GM19023 (cell line): ENCODE data around the gene SYCE3.
"Not testable (repeated sequence)": the region's sequence is repeated elsewhere in the genome, so short reads cannot be mapped to it uniquely, and the experiment has no call there.

Experiments used
- ATAC-seq: cut with Tn5 transposase; IDR thresholded peaks from one replicate; pipeline ENCODE4 v1.9.1; 2021; ENCODE audit warnings: mild to moderate bottlenecking, moderate library complexity; ENCODE audit not compliant: unreplicated experiment

The SYCE3 gene

DNA sequence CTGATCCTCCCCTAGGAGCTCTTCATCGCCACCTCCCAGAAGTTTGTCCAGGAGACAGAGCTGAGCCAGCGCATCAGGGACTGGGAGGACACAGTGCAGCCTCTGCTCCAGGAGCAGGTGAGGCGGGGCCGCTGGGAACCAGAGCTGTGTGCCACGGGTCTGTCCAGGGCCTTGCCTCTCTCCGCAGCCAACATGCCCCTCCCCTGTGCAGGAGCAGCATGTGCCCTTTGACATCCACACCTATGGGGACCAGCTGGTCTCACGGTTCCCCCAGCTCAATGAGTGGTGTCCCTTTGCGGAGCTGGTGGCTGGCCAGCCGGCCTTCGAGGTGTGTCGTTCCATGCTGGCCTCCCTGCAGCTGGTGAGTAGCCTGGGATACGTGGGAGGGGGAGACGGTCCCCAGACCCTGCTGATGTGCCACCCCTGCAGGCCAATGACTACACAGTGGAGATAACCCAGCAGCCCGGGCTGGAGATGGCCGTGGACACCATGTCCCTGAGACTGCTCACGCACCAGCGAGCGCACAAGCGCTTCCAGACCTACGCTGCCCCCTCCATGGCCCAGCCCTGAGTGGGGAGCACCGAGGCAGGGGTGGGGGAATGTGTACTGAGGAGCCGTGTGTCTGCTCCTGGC, 39.8 kb downstream of the SYCE3 start:
- ATAC-seq: no peak

DNA sequence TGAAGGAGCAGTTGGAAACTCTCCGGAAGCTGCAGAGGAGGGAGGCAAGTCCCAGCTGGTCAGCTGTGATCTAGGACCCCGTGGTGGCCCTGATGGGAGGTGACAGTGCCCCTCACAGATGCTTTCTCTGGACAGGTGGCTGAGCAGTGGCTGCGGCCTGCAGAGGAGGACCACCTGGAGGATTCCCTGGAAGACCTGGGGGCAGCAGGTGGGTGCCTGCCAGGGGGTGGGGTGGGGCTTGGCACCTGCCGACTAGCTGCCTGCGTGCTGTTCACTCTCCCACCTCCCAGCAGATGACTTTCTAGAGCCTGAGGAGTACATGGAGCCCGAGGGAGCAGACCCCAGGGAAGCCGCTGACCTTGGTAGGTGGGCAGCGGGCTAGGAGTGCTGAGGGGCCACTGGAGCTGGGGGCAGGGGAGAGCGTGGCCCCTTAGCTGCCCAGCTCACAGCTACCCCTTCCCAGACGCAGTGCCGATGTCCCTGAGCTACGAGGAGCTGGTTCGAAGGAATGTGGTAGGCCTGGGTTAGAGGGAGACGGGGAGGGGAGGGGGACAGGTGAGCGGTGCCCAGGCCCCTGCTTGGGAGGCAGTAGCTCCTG, 40.4 kb downstream of the SYCE3 start:
- no peak for ATAC-seq

DNA sequence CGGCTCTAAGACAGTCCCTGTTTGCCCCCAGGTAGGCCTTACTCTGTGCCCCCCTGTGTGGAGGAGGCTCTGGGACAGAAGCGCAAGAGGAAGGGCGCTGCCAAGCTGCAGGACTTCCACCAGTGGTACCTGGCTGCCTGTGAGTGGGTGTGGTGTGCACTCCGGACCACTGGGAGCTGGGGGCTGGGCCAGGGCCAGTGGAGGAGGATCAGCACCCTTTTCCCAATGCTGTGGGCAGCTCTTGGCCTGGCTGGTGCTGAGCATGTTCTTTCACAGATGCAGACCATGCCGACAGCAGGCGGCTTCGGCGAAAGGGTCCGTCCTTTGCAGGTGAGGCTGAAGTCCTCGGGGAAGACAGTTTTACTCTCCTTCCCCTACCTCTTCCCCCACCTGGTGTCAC, 41.0 kb downstream of the SYCE3 start:
- no peak for ATAC-seq

DNA sequence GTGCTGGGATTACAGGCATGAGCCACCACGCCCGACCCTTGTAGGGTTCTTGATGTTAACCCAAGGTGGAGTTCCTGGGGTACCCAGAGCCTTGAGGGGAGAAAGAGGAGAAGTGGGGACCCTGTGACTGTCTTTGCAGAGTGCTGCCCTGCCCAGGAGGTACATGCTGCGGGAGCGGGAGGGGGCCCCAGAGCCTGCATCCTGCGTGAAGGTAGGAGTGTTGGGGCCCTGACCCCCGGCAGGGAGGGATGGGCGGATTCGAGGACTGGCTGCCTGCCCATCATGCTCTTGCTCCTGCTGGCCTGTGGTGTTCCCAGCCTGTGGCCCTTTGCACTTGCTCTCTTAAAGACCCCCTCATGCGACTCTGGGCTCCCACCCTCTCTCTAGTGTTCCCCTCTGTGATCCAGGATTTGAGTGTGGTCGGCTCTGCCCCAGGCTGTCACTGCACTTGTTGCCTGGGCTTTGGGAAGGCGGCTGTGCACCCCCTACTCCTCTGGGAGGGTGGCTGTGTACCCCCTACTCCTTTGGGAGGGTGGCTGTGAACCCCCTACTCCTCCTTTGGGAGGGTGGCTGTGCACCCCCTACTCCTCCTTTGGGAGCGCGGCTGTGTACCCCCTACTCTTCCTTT, 41.8 kb downstream of the SYCE3 start:
- no peak for ATAC-seq

DNA sequence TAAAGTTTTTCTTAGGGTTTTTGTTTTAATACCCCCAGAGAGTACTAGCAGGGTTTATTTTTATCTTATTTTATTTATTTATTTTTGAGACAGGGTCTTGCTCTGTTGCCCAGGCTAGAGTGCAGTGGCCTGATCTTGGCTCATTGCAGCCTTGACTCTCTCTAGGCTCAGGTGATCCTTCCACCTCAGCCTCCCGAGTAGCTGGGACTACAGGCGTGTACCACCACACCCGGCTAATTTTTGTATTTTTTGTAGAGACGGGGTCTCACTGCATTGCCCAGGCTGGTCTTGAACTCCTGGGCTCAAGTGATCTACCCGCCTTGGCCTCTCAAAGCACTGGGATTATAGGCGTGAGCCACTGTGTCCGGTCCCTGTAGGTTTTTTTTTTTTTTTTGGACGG, 42.5 kb downstream of the SYCE3 start:
- ATAC-seq: not testable (repeated sequence)

DNA sequence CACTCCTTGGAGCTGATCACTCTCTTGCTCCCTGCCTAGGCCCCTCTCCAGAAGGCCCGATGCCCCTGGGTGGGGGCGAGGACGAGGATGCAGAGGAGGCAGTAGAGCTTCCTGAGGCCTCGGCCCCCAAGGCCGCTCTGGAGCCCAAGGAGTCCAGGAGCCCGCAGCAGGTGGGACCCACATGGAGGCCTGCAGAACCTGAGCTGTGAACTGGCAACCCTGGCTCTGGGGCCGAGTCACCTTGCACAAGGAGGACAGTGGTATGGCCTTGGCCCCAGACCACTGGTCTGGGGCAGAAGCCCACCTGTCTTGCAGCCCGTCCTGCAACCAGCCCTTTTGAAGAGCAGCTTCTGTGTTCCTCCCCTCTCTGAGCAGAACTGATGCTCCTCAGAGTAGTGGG, 43.6 kb downstream of the SYCE3 start:
- no peak for ATAC-seq

DNA sequence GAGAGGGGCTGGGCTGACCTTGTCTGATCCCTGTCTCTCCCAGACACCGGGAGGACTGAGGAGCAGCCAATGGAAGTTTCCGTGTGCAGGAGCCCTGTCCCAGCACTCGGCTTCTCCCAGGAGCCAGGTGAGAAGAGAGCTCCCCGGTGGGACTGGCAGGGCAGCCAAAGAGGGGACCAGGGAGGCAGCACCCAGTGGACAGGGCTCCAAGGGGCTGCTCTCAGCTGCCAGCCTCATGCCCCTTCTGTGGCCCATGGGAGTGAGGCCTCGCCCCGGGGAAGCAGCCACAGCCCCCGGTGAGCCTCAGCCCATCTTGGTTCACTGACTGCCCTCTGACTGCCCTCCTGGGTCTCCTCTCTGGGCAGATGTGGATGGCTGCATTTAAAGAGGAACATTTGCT, 44.1 kb downstream of the SYCE3 start:
- ATAC-seq: no peak

DNA sequence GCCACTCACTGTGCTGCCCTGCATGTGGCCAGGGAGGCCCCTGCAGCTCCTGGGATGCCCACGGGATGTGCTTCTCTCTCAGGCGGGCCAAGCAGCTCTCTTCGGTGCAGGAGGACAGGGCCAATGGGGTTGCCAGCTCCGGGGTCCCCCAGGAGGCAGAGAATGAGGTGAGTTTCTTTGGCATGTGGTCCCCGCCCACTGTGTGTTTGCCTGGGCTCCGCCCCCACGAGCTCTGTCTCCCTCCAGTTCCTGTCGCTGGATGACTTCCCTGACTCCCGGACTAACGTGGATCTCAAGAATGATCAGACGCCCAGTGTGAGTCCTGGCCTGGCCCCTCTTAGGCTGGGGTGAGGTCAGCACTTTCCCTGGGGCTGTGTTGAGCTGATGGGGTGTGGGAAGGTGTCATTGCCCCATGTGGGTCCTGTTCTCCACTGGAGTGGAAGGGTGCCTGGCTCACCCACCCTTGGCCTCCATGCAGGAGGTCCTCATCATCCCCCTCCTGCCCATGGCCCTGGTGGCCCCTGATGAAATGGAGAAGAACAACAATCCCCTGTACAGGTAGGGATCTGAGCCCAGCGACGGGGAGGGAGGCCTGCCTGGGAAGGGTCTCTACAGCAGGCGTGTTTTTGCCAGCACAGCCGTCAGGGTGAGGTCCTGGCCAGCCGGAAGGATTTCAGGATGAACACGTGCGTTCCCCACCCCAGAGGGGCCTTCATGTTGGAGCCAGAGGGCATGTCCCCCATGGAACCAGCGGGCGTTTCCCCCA, 45.0 kb downstream of the SYCE3 start:
- ATAC-seq: no peak

DNA sequence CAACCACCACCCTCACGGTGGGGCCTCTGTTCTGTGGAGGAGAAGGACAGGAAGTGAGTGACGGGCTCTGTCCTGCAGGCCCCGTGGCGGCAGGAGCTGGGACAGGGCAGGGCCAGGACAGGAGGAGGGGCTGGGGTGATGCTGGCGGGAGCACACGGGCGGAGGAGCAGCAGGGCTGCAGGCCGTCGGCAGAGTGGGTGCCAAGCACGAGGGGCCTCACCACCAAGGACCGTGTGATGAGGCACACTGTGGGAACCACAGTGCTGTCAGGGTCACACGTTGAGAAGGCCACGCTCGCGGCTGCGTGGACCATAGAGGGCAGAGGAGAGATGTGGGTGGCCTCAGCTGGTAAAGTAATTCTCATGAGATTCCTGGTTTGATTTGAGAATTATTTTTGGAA, 45.8 kb downstream of the SYCE3 start:
- no peak for ATAC-seq

DNA sequence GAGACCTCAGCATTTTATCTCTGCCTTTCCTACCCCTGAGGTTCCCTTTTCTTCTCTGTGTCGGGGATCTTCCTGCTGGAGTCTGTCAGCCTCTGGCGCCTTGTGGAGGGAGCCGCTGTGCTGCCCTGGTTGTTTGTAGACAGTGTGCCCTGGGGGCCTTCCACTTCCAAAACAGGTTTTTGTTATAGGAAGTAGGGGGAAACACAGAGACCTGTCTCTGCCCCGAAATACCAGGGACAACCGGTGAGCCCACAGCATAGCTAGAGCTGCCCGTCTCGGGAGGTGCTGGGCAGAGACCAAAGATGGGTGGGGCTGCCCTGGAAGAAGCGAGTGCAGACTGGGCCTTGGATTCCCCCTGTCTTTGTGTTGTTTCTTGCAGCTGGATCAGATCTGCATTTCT, 46.7 kb downstream of the SYCE3 start:
- ATAC-seq: no peak

DNA sequence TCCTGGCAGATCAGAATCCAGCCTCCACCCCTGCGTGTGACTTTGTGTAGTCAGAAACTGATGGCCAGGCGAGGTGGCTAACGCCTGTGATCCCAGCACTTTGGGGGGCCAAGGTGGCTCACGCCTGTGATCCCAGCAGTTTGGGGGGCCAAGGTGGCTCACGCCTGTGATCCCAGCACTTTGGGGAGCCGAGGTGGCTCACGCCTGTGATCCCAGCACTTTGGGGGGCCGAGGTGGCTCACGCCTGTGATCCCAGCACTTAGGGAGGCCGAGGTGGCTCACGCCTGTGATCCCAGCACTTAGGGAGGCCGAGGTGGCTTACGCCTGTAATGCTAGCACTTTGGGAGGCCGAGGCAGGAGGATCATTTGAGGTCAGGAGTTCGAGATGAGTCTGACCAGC, 49.5 kb downstream of the SYCE3 start:
- ATAC-seq: no peak

DNA sequence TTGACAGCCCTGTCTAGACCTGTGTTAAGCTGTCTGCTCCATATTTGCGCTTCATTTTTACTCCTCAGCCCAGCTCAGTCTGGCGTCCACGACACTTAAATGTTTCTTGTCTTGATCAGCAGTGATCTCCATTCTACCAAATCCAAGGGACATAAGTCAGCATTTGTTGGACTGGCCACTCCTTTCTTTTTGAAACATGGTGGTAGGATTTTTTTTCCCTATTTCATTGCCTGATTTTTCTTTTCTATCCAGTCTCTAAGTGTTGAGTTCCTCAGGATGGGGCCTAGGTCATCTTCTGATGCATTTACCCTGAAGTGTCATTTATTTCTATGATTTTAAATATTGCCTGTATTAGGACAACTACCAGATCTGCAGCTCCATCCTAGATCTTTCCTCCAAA, 53.8 kb downstream of the SYCE3 start:
- no peak for ATAC-seq

DNA sequence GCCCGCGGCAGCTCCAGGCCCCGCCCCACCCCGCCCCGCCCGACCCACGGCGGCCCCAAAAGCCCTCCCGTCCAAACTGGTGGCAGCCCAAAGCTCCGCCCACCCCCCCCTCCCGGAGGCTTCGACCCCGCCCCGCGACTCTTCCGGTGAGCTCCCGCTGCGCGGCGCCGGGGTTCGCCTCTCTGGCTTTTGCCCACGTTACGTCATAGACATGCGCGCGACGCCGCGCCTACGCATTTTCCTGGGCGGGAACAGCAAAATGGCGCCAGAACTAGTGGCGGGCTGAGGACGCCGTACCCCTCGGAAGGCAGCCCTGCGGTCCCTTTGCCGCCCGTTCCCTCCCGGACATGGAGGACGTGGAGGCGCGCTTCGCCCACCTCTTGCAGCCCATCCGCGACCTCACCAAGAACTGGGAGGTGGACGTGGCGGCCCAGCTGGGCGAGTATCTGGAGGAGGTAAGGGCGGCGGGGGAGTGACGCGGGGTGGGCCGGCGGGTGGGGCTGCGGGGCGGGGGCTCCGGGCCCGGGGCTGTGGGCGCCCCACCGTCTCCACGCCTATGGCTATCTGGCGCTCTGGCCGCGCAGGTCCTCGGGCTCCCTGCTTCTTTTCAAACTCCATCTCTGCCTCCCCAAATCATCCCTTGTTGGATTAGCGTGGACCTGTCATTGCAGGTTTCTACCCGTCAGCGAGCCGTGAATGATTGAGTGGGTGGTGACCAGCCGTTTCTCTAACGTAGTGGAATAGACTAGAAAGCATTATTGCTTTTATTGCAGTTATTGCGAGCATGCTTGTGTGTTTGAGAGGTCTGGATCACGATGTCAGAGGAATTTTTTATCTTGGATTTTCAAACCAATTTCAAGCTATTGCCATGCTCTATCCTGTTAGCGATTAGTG, 54.5 kb downstream of the SYCE3 start, which contains the start of gene NCAPH2:
Gene NCAPH2 (plus strand): TSS at position 234 of the 894 bp plus-strand sequence. CDS start 114 bp downstream, at position 348.
- peak; percentile 62 for ATAC-seq

DNA sequence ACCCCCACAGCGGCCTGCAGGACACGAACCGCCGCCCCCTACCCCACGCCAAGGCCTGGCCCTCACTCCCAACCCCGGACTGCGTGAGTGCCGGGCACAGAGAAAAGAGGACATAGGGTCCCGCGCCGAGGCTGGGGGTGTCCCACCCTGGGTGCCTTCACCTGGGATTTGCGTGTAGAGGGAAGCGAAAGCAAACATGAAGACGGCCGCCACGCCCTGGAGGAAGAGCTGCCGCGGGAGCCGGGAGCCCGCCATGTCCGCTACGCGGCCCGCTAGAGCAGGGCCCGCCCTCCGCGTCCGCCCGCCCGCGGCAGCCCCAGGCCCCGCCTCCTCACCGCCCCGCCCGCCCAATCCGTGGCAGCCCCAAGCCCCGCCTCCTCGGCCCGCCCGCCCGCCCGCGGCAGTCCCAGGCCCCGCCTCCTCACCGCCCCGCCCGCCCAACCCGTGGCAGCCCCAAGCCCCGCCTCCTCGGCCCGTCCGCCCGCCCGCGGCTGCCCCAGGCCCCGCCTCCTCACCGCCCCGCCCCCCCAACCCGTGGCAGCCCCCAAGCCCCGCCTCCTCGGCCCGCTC, 55.2 kb downstream of the SYCE3 start, which contains the start of gene LMF2:
Gene LMF2 (minus strand): TSS at position 282 of the 570 bp plus-strand sequence. CDS start 27 bp downstream, at position 255.
- ATAC-seq: peak; percentile 59

DNA sequence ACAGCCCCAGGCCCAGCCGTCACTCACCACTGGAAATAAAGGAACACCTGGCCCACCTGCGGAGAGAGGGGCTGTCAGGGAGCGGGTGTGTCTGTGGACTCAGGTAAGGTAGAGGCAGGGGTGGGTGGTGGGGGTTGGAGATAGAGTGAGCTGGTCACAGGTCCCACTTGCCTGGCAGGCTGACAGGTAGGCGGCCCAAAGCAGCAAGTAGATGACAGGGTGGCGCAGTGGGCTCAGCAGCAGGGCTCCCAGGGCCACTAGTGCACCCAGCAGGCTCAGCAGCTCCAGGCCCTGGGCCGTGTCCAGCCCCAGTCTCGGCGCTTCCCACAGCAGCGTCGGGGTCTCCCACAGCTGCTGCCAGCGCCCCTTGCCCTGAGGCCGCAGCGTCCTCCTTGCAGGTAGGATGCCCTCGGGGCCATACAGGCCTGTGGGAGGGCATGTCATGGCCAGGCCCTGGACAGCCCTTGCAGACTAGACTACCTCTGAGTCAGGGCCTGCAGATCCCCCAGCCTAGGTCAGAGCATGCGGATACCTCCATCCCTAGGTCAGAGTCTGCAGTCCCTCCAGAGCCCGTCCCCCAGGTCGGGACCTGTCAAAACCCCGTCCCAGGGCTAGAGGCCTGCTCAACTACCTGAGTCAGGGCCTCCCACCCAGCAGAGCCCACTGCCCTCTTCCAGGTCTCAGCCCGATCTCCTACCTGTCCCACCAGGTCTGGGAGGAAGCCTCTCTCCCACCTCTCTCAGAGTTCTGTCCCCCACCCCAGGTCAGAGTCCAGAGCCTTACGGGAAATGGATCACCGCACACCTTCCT, 55.9 kb downstream of the SYCE3 start:
- no peak for ATAC-seq

DNA sequence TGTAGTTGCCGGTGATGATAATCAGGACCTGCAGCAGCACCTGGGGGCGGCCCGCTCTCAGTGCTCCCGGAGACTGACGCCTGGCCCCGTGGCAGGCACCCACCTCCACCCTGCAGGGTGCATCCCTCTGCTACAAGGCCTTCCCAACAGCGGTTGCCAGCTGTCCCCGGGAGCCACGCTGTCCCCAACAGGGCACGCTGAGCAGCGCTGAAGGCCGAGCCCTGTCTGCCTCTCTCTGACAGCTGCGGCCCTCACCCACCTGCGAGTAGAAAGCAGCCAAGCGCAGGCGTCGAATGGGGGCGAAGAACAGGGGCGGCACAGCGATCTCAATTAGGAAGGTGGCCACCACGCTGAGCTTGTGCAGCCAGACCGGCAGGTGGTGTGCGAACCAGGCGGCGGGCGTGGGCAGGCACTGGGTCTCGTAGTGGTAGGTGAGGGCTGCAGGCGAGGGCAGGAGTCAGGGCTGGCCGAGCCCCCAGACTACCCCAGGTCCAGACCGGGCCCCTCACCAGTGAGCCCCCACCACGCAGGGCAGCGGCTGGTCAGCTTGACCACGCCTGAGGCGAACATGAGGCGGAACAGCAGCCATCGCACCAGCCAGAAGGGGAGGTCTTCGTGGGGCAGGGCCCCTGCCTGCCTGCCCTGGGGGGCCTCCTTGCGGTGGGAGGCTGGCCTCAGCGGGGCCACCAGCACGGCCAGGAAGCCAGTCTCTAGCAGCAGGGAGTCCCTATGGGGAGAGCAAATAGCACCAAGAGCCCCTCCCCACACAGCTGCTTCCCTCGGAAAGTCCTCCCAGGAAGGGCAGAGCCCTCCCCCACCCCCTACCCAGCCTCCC, 56.7 kb downstream of the SYCE3 start:
- ATAC-seq: no peak

DNA sequence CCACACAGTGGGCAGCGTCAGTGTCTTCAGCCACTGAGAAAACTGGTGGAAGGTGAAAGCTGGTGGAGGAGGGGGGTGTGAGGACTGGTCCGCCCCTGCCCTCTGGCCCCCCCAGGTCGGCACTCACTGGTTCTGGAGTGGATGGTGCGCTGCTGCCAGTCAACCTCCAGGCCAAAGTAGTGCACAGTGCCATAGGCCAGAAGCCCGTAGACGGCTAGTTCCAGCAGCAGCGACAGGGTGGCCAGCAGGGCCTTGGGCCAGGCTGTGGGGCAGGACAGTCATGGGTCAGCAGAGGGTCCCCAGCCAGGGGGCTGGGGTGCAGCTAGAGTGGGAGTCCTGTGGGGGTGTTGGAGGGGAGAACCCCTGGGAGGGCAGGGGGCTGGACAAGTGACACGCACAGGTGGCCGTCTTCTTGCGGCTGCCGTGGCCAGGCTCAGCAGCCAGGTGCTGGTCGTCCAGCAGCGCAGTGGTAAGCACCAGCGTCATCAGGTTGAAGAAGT, 57.4 kb downstream of the SYCE3 start:
- ATAC-seq: no peak
